Endometrium (tissue), 2 donors: ENCODE results near the gene WNT4.

Source experiments
- FAIRE-seq: peaks from 2 replicates; lab custom pipeline; 2012; peaks lifted over from hg19 to GRCh38; lab: Jason Lieb, UNC
- donor health status: control.
- donor health status: control.

Gene WNT4

GRCh38 chr1:22163564-22163963, 20.7 kb upstream of the WNT4 start:
- no peak for FAIRE-seq

- no peak for FAIRE-seq
Observed at GRCh38 chr1:22163137-22163536, 20.2 kb upstream of the WNT4 start.

GRCh38 chr1:22159891-22160290, 17.0 kb upstream of the WNT4 start:
- no peak for FAIRE-seq

GRCh38 chr1:22158654-22159053, 15.8 kb upstream of the WNT4 start:
- no peak for FAIRE-seq

GRCh38 chr1:22157359-22157966, 14.6 kb upstream of the WNT4 start:
- no peak for FAIRE-seq

- no peak for FAIRE-seq
Observed at GRCh38 chr1:22155517-22155916, 12.6 kb upstream of the WNT4 start.

- FAIRE-seq = no peak
Observed at GRCh38 chr1:22154626-22155025, 11.7 kb upstream of the WNT4 start.

GRCh38 chr1:22153660-22154437, 11.0 kb upstream of the WNT4 start:
- FAIRE-seq = no peak

- no peak for FAIRE-seq
Observed at GRCh38 chr1:22150923-22151322, 8.0 kb upstream of the WNT4 start.

GRCh38 chr1:22142315-22143064, 407 bp downstream of the WNT4 start:
- no peak for FAIRE-seq

GRCh38 chr1:22141554-22142314, 1.2 kb downstream of the WNT4 start:
- FAIRE-seq = no peak

- no peak for FAIRE-seq
Observed at GRCh38 chr1:22140694-22141093, 2.2 kb downstream of the WNT4 start.

GRCh38 chr1:22139817-22140216, 3.1 kb downstream of the WNT4 start:
- FAIRE-seq = no peak

GRCh38 chr1:22139066-22139594, 3.8 kb downstream of the WNT4 start:
- FAIRE-seq = no peak

- FAIRE-seq = peak; percentile 53
Observed at GRCh38 chr1:22137004-22137720, 5.7 kb downstream of the WNT4 start.

- FAIRE-seq = no peak
Observed at GRCh38 chr1:22133931-22134324, 9.0 kb downstream of the WNT4 start.

- FAIRE-seq = no peak
Observed at GRCh38 chr1:22133247-22133930, 9.5 kb downstream of the WNT4 start.

- FAIRE-seq = no peak
Observed at GRCh38 chr1:22132517-22133235, 10.2 kb downstream of the WNT4 start.

GRCh38 chr1:22131875-22132486, 10.9 kb downstream of the WNT4 start:
- no peak for FAIRE-seq

- no peak for FAIRE-seq
Observed at GRCh38 chr1:22131062-22131461, 11.8 kb downstream of the WNT4 start.
